Measurements from ENCODE around the gene BFAR.
"Not testable (repeated sequence)": the region's sequence is repeated elsewhere in the genome, so short reads cannot be mapped to it uniquely, and the experiment has no call there.

The BFAR gene

GRCh38 chr16:14635395-14636165 lies 2.8 kb downstream of the BFAR start:
- FAIRE-seq, result no peak
- DNase-seq (ENCODE audit: insufficient read length, low spot score), result no peak

- DNase-seq (ENCODE audit: insufficient read length, low spot score); FAIRE-seq: not testable (repeated sequence)
Observed at GRCh38 chr16:14636179-14636950, 3.6 kb downstream of the BFAR start.

GRCh38 chr16:14636951-14637240 lies 4.1 kb downstream of the BFAR start:
- DNase-seq (ENCODE audit: insufficient read length, low spot score); FAIRE-seq: not testable (repeated sequence)

GRCh38 chr16:14640538-14640937 lies 7.8 kb downstream of the BFAR start:
- FAIRE-seq, result no peak
- no peak for DNase-seq (ENCODE audit: insufficient read length, low spot score)

- FAIRE-seq (no peak), DNase-seq (ENCODE audit: insufficient read length, low spot score) (no peak)
Observed at GRCh38 chr16:14641206-14641605, 8.5 kb downstream of the BFAR start.

GRCh38 chr16:14641926-14642325 lies 9.2 kb downstream of the BFAR start:
- DNase-seq (ENCODE audit: insufficient read length, low spot score) (no peak), FAIRE-seq (no peak)

GRCh38 chr16:14649816-14650215 lies 17.1 kb downstream of the BFAR start:
- FAIRE-seq (no peak), DNase-seq (ENCODE audit: insufficient read length, low spot score) (no peak)

GRCh38 chr16:14650629-14651028 lies 17.9 kb downstream of the BFAR start:
- DNase-seq (ENCODE audit: insufficient read length, low spot score) (no peak), FAIRE-seq (no peak)

GRCh38 chr16:14652726-14653125 lies 20.0 kb downstream of the BFAR start:
- DNase-seq (ENCODE audit: insufficient read length, low spot score) (no peak), FAIRE-seq (no peak)

- no peak for FAIRE-seq
Observed at GRCh38 chr16:14658063-14658462, 25.3 kb downstream of the BFAR start.

GRCh38 chr16:14667347-14668266 lies 34.9 kb downstream of the BFAR start:
- DNase-seq (ENCODE audit: insufficient read length, low spot score), result no peak
- no peak for FAIRE-seq

More at GRCh38 chr16:14658063-14658462, 25.3 kb downstream of the BFAR start:
- DNase-seq (ENCODE audit: insufficient read length, low spot score), result no peak

GRCh38 chr16:14668556-14669223 lies 35.9 kb downstream of the BFAR start:
- FAIRE-seq, result no peak
- no peak for DNase-seq (ENCODE audit: insufficient read length, low spot score)

- FAIRE-seq, result no peak
- DNase-seq (ENCODE audit: insufficient read length, low spot score), result peak; percentile 10
Observed at GRCh38 chr16:14669776-14670175, 37.0 kb downstream of the BFAR start.

- FAIRE-seq, result no peak
- no peak for DNase-seq (ENCODE audit: insufficient read length, low spot score)
Observed at GRCh38 chr16:14672403-14672971, 39.7 kb downstream of the BFAR start.

- FAIRE-seq, result no peak
- no peak for DNase-seq (ENCODE audit: insufficient read length, low spot score)
Observed at GRCh38 chr16:14676633-14677032, 43.9 kb downstream of the BFAR start.

GRCh38 chr16:14677627-14678026 lies 44.9 kb downstream of the BFAR start:
- FAIRE-seq, result no peak
- DNase-seq (ENCODE audit: insufficient read length, low spot score), result no peak

- FAIRE-seq, result no peak
Observed at GRCh38 chr16:14678748-14679497, 46.2 kb downstream of the BFAR start.

GRCh38 chr16:14680396-14680795 lies 47.6 kb downstream of the BFAR start:
- FAIRE-seq, result not testable (repeated sequence)

More at GRCh38 chr16:14678748-14679497, 46.2 kb downstream of the BFAR start:
- DNase-seq (ENCODE audit: insufficient read length, low spot score), result no peak

GRCh38 chr16:14681115-14681514 lies 48.4 kb downstream of the BFAR start:
- DNase-seq (ENCODE audit: insufficient read length, low spot score), result no peak
- FAIRE-seq, result no peak

More at GRCh38 chr16:14680396-14680795, 47.6 kb downstream of the BFAR start:
- DNase-seq (ENCODE audit: insufficient read length, low spot score), result not testable (repeated sequence)
